Endodermal cell (in vitro differentiated cells): Measurements from ENCODE around the gene HMOX2. TPM values are rescaled to one million over a fixed set of nuclear protein-coding genes. Genes with fewer than 3 reads are reported as not detected.

Experiments used
- DNase-seq: peaks from one replicate; pipeline ENCODE4 v3.0.0-alpha.2; 2017
- H3K27ac ChIP-seq: 2 replicates; pipeline ENCODE4 v1.5.1; 2013; ENCODE audit warnings: mild to moderate bottlenecking, low read depth, low read length, moderate library complexity
- H3K27me3 ChIP-seq: 2 replicates; pipeline ENCODE4 v1.6.1; 2013; ENCODE audit warnings: mild to moderate bottlenecking, low read length, moderate library complexity; ENCODE audit not compliant: insufficient read depth, control insufficient read depth, poor library complexity, severe bottlenecking
- H3K36me3 ChIP-seq: 2 replicates; pipeline ENCODE4 v1.7.0; 2013; ENCODE audit warnings: mild to moderate bottlenecking, low read length, moderate library complexity; ENCODE audit not compliant: control insufficient read depth, insufficient read depth
- H3K4me1 ChIP-seq: one replicate; pipeline ENCODE4 v1.7.0; 2013; ENCODE audit warnings: low read length; ENCODE audit not compliant: control insufficient read depth, insufficient read depth
- H3K4me3 ChIP-seq: 2 replicates; pipeline ENCODE4 v1.5.1; 2013; ENCODE audit warnings: mild to moderate bottlenecking, low read length, moderate library complexity
- H3K9ac ChIP-seq: 2 replicates; pipeline ENCODE4 v1.6.1; 2013; ENCODE audit warnings: mild to moderate bottlenecking, low read length, moderate library complexity; ENCODE audit not compliant: poor library complexity, severe bottlenecking; ENCODE audit errors: extremely low read depth
- H3K9me3 ChIP-seq: 2 replicates; pipeline ENCODE4 v1.6.1; 2013; ENCODE audit warnings: mild to moderate bottlenecking, low read length, moderate library complexity; ENCODE audit not compliant: control insufficient read depth
- H3K27ac Mint-ChIP-seq: 2 replicates; pipeline ENCODE4 v1.8.0; 2020; ENCODE audit warnings: mixed read lengths
- H3K27me3 Mint-ChIP-seq: 2 replicates; pipeline ENCODE4 v1.8.0; 2021; ENCODE audit warnings: mild to moderate bottlenecking, mixed read lengths; ENCODE audit not compliant: insufficient read depth
- H3K36me3 Mint-ChIP-seq: 2 replicates; pipeline ENCODE4 v1.8.0; 2020; ENCODE audit warnings: low read depth, mixed read lengths
- H3K4me1 Mint-ChIP-seq: 2 replicates; pipeline ENCODE4 v1.8.0; 2020; ENCODE audit warnings: mixed read lengths
- H3K4me3 Mint-ChIP-seq: 2 replicates; pipeline ENCODE4 v1.8.0; 2020; ENCODE audit warnings: mild to moderate bottlenecking, moderate library complexity, mixed read lengths
- H3K9me3 Mint-ChIP-seq: 2 replicates; pipeline ENCODE4 v1.8.0; 2020; ENCODE audit warnings: mild to moderate bottlenecking, mixed read lengths
- CTCF ChIP-seq: fragments of 200-600 bp; sonication (generic); conservative IDR thresholded peaks from 2 replicates; pipeline ENCODE4 v1.5.0; 2021; ENCODE audit warnings: antibody characterized with exemption, mild to moderate bottlenecking
- WGBS, 2 experiments: methylation state at CpG; one replicate each; pipeline versions ENCODE4 v1.1.5 to v1.1.7; 2013; ENCODE audit warnings: missing lambda C conversion rate in 2 of 2, mixed read lengths in 1 of 2; ENCODE audit not compliant: insufficient coverage in 1 of 2, insufficient read length in 1 of 2; 5-methylcytosine and 5-hydroxymethylcytosine counted together
- total RNA-seq, 2 donors: library from RNA; stranded (reverse); fragmentation: NEBNext Ultra II Directional in 1 of 2; extraction: Animal tissue kit (Norgen Biotek cat#: 25700) in 1 of 2; gene quantifications; 2 replicates in 1 of 2; 3 replicates in 1 of 2; pipeline ENCODE4 v1.2.1, GENCODE V29; 2021

Gene HMOX2
- total RNA-seq, 2 donors from 2014 or later: 26.3 to 27.7 TPM

GRCh38 chr16:4481526-4481925 lies 5.3 kb downstream of the HMOX2 start:
- TF ChIP-seq CTCF: no peak
- Histone ChIP-seq H3K9me3 (no peaks in the 10 kb centered on the region), H3K4me1 (no peaks in the 10 kb centered on the region), H3K36me3 (peaks cover 14% of the 10 kb centered on the region), H3K27me3 (no peaks in the 10 kb centered on the region), H3K4me3 (no peak overlapping the region), H3K9ac (no peak overlapping the region), H3K27ac (no peak overlapping the region)
- Mint-ChIP-seq H3K27ac (no peak overlapping the region), H3K9me3 (no peaks in the 10 kb centered on the region), H3K36me3 (peaks cover 9% of the 10 kb centered on the region), H3K27me3 (no peaks in the 10 kb centered on the region), H3K4me1 (peaks cover 16% of the 10 kb centered on the region), H3K4me3 (no peak overlapping the region)
- 97% methylated on average over 2 of the region's 2 CpGs; no CpG with 5 or more reads in 1 of the 2 experiments for WGBS, 2 experiments
- no peak for DNase-seq

GRCh38 chr16:4481963-4482362 lies 5.8 kb downstream of the HMOX2 start:
- Histone ChIP-seq H3K9ac (no peak overlapping the region), H3K9me3 (no peaks in the 10 kb centered on the region), H3K4me3 (no peak overlapping the region), H3K27ac (no peak overlapping the region), H3K36me3 (peaks cover 14% of the 10 kb centered on the region), H3K27me3 (no peaks in the 10 kb centered on the region), H3K4me1 (no peaks in the 10 kb centered on the region)
- no peak for DNase-seq
- Mint-ChIP-seq H3K9me3 (no peaks in the 10 kb centered on the region), H3K4me1 (peaks cover 16% of the 10 kb centered on the region), H3K36me3 (peaks cover 9% of the 10 kb centered on the region), H3K27me3 (no peaks in the 10 kb centered on the region), H3K4me3 (no peak overlapping the region), H3K27ac (no peak overlapping the region)
- 100% methylated on average over 1 of the region's 1 CpG; no CpG with 5 or more reads in 1 of the 2 experiments for WGBS, 2 experiments
- no peak for TF ChIP-seq CTCF

DNA sequence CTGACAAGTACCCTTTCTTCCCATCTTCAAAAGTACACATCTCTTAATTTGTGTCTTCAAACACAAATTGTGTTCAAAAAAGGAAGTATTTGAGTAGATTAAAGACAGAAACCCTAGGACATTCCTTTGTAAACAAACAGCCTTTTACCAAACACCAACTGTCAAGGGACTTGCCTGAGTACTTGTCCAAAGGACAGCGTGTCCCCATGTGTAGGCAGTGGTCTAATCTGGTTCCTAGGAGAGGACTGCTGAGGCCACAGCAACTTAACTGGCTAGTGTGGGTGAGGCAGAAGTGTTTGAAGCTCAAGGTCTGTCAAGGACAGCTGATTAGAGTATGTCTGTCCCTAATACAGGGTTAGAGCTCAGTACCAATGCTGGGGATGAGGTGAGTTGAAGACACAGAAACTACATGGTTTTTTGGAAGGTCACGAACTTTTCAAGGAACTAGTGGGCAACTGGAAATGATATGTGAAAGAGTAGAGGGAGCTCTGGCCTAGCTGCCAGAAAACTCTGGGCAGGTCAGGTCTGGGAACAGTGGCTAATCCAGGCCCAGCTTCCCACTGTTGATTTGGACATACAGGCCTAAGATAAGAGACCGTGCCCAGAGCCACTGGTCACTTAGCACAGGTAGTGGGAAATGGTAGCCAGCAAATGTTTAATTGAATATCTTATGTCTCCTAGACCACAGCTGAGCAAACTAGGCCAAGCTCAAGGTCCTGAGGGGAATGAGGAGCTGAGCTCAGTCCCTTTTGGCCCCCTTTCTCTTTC lies 10.1 kb downstream of the HMOX2 start:
- no peak overlapping the region for H3K4me3 ChIP-seq
- 94 to 100% methylated on average over 2 to 3 of the region's 3 CpGs for WGBS, 2 experiments
- no peak for DNase-seq
- peaks cover 13% of the 10 kb centered on the region for H3K4me1 Mint-ChIP-seq
- no peak overlapping the region for H3K4me3 Mint-ChIP-seq
- H3K27ac ChIP-seq: no peak overlapping the region
- H3K9ac ChIP-seq: no peak overlapping the region
- H3K9me3 ChIP-seq: no peaks in the 10 kb centered on the region
- H3K27ac Mint-ChIP-seq: peak overlapping the region; percentile 26
- H3K36me3 ChIP-seq: peaks cover 14% of the 10 kb centered on the region
- TF ChIP-seq CTCF: no peak
- H3K9me3 Mint-ChIP-seq: no peaks in the 10 kb centered on the region
- H3K27me3 ChIP-seq: no peaks in the 10 kb centered on the region
- no peaks in the 10 kb centered on the region for H3K27me3 Mint-ChIP-seq
- H3K4me1 ChIP-seq: no peaks in the 10 kb centered on the region
- H3K36me3 Mint-ChIP-seq: peaks cover 10% of the 10 kb centered on the region
